Progenitor cell of endocrine pancreas (in vitro differentiated cells): ENCODE results near the gene NEDD4. TPM values are rescaled to one million over a fixed set of nuclear protein-coding genes. Genes with fewer than 3 reads are reported as not detected.

Experiments used
- DNase-seq: peaks from one replicate; pipeline ENCODE4 v3.0.0; 2021; ENCODE audit warnings: low spot score; ENCODE audit not compliant: unreplicated experiment
- H3K27ac Mint-ChIP-seq: 2 replicates; pipeline ENCODE4 v1.8.0; 2021; ENCODE audit warnings: mild to moderate bottlenecking, moderate library complexity, mixed read lengths
- H3K27me3 Mint-ChIP-seq: 2 replicates; pipeline ENCODE4 v1.8.0; 2021; ENCODE audit warnings: mixed read lengths
- H3K36me3 Mint-ChIP-seq: 2 replicates; pipeline ENCODE4 v1.8.0; 2022; ENCODE audit warnings: mixed read lengths; ENCODE audit not compliant: insufficient read depth
- H3K4me1 Mint-ChIP-seq: 2 replicates; pipeline ENCODE4 v1.8.0; 2021; ENCODE audit warnings: low read depth, mixed read lengths
- H3K4me3 Mint-ChIP-seq: 2 replicates; pipeline ENCODE4 v1.8.0; 2021; ENCODE audit warnings: low read depth, mild to moderate bottlenecking, moderate library complexity, mixed read lengths
- H3K9me3 Mint-ChIP-seq: 2 replicates; pipeline ENCODE4 v1.8.0; 2021; ENCODE audit warnings: low read depth, mixed read lengths
- total RNA-seq: library from RNA; stranded (reverse); gene quantifications from 2 replicates; pipeline ENCODE4 v1.2.1, GENCODE V29; 2021
- TF ChIP-seq, protein P1 (sequence below): fragments of 200-600 bp; sonication (generic); IDR thresholded peaks from one replicate; pipeline ENCODE4 v1.5.0; 2021; ENCODE audit warnings: antibody characterized with exemption, mild to moderate bottlenecking; ENCODE audit not compliant: unreplicated experiment

NEDD4 gene
- total RNA-seq, 1 donor from 2014 or later, result 12.3 TPM

DNA sequence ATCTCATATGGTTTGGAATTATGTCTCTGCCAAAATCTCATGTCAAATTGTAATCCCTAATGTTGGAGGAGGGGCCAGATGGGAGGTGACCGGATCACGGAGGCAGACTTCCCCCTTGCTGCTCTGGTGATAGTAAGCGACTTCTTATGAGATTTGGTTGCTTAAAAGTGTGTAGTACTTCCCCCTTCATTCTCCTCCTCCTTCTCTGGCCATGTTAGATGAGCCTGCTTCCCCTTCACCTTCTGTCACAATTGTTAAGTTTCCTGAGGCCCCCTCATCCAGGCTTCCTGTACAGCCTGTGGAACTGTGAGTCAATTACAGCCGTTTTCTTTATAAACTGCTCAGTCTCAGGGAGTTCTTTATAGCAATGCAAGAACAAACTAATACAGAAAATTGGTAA is 51.1 kb downstream of the NEDD4 start:
- peaks cover 32% of the 10 kb centered on the region for H3K36me3 Mint-ChIP-seq
- DNase-seq, result no peak
- H3K9me3 Mint-ChIP-seq, result peaks cover 21% of the 10 kb centered on the region
- no peaks in the 10 kb centered on the region for H3K4me1 Mint-ChIP-seq
- TF ChIP-seq, protein P1, sequence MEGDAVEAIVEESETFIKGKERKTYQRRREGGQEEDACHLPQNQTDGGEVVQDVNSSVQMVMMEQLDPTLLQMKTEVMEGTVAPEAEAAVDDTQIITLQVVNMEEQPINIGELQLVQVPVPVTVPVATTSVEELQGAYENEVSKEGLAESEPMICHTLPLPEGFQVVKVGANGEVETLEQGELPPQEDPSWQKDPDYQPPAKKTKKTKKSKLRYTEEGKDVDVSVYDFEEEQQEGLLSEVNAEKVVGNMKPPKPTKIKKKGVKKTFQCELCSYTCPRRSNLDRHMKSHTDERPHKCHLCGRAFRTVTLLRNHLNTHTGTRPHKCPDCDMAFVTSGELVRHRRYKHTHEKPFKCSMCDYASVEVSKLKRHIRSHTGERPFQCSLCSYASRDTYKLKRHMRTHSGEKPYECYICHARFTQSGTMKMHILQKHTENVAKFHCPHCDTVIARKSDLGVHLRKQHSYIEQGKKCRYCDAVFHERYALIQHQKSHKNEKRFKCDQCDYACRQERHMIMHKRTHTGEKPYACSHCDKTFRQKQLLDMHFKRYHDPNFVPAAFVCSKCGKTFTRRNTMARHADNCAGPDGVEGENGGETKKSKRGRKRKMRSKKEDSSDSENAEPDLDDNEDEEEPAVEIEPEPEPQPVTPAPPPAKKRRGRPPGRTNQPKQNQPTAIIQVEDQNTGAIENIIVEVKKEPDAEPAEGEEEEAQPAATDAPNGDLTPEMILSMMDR, result no peak
- no peaks in the 10 kb centered on the region for H3K27me3 Mint-ChIP-seq
- no peak overlapping the region for H3K27ac Mint-ChIP-seq
- H3K4me3 Mint-ChIP-seq, result no peak overlapping the region

DNA sequence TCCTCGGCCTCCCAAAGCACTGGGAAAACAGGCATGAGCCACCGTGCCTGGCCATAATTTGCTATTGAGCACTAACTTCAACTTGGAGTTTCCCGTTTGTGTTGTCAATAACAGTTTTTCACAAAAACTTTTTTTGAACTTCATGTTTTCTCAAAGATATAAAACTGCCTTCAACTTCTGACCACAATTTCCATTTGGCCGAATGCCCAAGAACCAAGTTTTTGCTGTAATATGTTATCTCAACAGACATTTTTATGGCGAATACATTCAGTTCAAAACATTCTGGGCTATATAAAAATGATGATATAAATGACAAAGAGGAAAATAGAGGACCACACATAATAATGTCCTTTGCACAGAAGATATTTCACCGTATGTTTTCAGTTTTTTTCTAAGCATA is 56.4 kb downstream of the NEDD4 start:
- no peaks in the 10 kb centered on the region for H3K27me3 Mint-ChIP-seq

DNA sequence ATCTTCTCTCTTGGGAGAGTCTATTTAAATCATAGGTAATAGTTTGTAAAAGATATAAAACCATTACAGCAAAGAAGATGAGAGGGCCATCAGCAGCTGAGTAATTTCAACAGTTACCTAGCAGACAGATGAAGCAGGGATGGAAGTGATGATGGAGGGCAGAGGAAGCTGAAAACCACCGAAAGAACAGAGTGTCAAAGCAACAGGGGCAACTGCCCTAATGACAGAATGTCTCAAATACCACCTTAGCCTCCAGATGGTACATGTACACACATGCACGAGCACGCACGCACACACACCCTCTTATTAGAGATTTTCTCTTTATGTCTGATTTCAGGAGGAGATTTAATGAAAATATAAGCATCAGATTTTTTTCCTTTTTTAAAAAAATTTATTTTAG is 64.5 kb downstream of the NEDD4 start:
- H3K4me3 Mint-ChIP-seq, result no peak overlapping the region
- no peak for DNase-seq
- H3K4me1 Mint-ChIP-seq, result no peaks in the 10 kb centered on the region
- TF ChIP-seq, protein P1, result no peak
- H3K27ac Mint-ChIP-seq, result no peak overlapping the region
- H3K27me3 Mint-ChIP-seq, result no peaks in the 10 kb centered on the region
- H3K9me3 Mint-ChIP-seq, result peaks cover 7% of the 10 kb centered on the region
- peaks cover 9% of the 10 kb centered on the region for H3K36me3 Mint-ChIP-seq

More for the DNA sequence above, 56.4 kb downstream of the NEDD4 start:
- Mint-ChIP-seq H3K9me3 (peaks cover 15% of the 10 kb centered on the region), H3K36me3 (peaks cover 23% of the 10 kb centered on the region), H3K27ac (no peak overlapping the region), H3K4me3 (no peak overlapping the region), H3K4me1 (no peaks in the 10 kb centered on the region)
- TF ChIP-seq, protein P1, result no peak
- DNase-seq, result no peak

DNA sequence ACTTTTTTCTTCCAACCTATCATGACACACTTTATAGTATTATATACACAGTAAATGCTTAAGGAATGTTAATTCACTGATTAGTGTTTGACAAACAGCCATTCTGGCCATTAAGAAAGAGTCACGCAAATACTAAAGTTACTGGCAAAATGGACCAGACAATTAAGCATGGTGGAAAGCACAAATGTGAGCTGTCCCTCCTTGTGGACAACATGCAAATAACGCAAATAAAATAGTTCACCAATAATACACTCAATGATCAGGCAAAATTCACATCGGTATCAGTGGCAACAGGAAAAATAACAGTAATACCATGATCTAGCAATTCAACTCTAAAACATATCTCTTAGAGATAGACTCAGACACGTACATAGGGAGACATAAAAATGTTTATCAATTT is 71.7 kb downstream of the NEDD4 start:
- DNase-seq, result no peak
- Mint-ChIP-seq H3K27ac (no peak overlapping the region), H3K9me3 (no peaks in the 10 kb centered on the region), H3K36me3 (no peaks in the 10 kb centered on the region), H3K4me1 (peaks cover 6% of the 10 kb centered on the region), H3K27me3 (no peaks in the 10 kb centered on the region), H3K4me3 (no peak overlapping the region)
- TF ChIP-seq, protein P1, result peak; percentile 17

DNA sequence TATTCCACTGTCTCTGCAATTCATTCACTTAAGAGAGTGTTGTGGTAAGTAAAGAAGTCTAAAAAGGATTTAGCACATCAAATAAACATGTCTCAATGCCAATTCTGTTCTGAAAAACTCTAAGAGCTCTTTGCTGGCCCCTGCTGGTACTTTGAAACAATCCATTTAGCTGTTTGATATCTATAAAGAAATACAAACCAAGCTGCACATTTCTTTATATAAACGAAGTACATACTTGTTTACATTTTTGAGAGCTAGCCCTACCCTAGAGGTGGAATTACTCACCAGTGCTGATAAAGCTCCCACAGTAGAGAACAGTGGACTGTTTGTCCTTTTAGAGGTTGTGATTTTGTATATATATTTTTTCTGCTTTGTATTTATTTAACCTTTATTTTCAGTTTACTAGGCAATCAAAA is 75.5 kb downstream of the NEDD4 start:
- Mint-ChIP-seq H3K4me3 (no peak overlapping the region), H3K9me3 (no peaks in the 10 kb centered on the region), H3K4me1 (peaks cover 6% of the 10 kb centered on the region), H3K36me3 (no peaks in the 10 kb centered on the region), H3K27me3 (no peaks in the 10 kb centered on the region), H3K27ac (no peak overlapping the region)
- TF ChIP-seq, protein P1, result peak; percentile 62
- no peak for DNase-seq
